GM21723 (cell line): Measurements from ENCODE around the gene HOXB8.

Source experiments
- ATAC-seq: cut with Tn5 transposase; IDR thresholded peaks from one replicate; pipeline ENCODE4 v1.9.1; 2021; ENCODE audit warnings: mild to moderate bottlenecking, moderate library complexity; ENCODE audit not compliant: unreplicated experiment

Gene HOXB8

DNA sequence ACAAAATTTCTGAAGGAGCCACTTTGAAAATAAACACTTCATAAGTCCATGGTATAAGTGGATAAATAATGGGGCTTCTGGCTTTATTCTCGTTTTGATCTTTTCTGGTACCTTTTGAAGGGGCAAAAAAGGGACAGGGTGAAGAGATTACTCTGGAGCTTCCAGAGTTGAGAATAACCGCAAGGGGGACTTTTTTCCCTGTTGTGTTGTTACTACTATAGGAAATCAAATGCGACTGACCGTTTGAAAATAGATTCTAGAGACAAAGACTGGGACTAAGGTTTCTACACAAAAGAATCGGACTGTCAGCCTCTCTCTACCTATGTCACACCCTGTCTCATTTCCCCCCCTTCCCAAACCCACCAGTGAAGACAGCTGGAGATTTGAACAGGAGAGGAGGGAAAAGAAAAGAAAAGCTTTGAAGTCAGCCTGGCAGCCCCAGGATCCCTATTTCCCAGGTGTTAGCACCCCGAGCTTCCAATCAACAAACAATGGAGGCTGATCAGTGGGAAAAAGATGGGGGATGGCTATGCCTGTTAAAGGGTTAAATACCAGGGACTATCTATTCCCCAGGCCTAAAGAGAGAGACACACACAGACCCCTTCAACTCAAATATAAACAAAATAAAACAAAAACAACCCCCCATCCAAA lies 45.3 kb downstream of the HOXB8 start:
- ATAC-seq: no peak

DNA sequence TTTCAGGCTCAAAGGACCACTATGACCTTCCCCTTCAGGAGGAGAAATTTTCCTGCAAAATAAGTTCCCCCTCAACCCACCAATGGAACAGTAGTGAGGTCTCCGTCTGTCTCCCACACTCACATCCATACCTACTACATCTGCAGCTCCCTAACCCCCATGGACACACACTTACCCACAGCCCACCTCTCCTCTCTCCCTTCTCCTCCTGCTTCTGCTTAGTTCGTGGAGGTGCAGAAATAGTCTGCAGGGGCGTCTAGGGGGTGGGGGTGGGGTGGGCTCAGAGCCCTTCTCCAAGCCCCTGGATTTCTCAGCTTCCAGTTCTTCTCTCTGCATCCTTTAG lies 45.9 kb downstream of the HOXB8 start:
- no peak for ATAC-seq

DNA sequence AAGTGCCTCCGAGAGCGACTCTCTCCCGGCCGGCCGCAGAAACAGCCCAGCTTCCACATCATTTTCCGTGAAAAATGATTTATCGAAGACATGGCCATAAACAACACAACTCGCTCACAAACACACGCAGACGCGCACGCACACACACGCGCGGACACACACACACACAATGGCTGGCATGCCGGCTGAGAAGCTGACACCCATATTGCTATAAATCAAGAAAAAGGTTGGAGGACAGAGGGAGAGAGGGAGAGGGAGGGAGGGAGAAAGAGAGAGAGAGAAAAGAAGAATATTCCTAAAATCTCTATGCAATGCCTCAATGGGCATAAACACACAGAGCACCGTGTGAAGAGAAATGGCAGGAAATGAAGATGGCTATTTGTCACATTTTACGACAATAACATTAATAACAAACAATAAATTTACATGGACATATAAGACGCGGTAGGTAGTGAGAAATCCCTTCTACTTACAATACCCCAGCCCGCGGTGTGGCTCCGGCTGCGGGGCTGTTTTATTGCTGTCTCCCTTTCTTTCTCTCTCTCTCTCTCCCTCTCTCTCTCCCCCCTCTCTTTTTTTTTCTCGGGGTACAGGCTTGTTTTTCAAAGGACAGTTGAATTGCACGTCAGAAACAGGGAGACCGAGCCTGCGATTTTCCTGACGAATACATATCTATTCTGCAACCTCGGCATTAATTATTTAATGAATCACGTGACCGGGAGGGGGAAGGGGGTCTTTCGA lies 46.4 kb downstream of the HOXB8 start:
- ATAC-seq: no peak

GRCh38 chr17:48567646-48568354 lies 47.3 kb downstream of the HOXB8 start:
- no peak for ATAC-seq

GRCh38 chr17:48567209-48567608 lies 47.9 kb downstream of the HOXB8 start:
- no peak for ATAC-seq

- ATAC-seq: no peak
These were observed 48.4 kb downstream of the HOXB8 start for GRCh38 chr17:48566717-48567116.

DNA sequence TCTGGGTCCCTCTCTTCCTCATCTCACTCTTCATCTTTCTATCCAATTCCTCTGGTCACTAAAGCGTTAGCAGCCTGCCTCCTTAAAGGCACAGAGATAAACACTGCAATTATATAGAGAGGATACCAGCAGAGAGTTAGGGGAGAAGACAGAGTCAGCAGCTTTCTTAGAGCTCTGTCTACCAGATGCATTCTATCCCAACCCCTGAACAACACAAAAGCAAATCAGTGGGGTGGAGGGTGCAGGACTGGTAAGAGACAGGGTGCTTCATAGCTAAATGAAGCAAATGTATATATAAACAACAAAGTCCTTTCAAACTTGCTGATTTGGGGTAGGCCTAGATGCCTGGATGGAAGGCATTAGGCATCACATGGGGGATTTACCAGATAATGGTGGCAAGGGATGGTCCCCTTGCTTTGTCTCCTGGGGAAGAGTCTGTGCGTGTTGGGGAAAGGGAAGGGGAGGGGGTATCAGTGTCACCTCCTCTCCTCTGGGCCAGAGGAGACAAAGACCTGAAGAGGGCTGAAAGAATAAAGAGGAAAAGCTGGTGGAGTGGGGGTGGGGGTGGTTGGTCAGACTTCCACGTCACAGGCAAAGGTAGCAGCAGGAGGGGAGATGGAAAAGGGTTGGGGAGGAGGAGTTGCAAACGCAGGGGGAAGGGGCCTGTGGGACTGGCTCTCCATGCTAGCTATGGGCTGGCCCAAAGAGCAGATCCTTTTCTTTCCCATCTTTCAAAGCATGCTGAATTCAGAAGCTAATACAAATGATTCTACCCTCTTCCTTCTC lies 49.0 kb downstream of the HOXB8 start:
- ATAC-seq: no peak

GRCh38 chr17:48565022-48565554 lies 50.0 kb downstream of the HOXB8 start:
- no peak for ATAC-seq

DNA sequence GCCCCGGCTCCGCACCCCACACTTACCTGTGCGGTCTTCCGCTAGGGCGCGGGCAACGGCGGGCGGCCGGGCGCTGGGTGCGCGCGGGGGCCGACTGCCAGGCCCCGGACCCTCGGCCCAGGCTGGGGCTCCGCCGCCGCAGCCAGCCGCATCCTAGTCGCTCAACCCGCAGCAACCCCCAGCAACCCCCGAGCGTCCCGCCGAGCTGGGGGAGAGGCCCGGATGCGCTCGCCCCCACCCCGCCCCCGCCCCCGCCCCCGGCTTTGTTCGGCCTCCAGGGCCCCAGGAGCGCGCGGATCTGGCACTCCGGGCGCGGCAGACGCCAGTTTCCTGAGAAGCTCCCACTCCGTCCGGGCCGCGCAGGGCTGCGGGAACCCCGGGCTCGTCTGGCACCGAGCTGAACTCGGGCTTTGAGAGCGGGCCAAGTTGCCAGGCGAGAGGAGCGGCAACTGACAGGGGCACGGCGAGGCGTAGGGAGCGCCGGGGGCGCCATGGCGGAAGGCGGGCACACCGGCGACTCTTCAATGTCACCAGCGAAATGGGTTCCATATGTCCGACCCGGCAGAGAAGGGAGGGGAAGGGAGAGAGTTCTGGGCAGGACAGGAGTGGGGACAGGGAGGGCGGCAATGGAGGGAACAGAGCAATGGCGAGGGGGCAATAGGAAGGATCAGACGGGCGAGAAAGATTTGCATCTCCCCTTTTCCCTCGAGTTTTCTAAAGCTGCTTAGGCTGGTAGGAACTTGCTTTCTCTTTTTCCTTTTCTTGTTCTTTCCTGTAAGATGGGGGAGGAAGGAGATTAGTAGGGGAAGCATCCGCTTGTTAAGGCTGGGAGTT lies 50.7 kb downstream of the HOXB8 start:
- no peak for ATAC-seq

GRCh38 chr17:48563867-48564187 lies 51.3 kb downstream of the HOXB8 start:
- ATAC-seq: no peak

DNA sequence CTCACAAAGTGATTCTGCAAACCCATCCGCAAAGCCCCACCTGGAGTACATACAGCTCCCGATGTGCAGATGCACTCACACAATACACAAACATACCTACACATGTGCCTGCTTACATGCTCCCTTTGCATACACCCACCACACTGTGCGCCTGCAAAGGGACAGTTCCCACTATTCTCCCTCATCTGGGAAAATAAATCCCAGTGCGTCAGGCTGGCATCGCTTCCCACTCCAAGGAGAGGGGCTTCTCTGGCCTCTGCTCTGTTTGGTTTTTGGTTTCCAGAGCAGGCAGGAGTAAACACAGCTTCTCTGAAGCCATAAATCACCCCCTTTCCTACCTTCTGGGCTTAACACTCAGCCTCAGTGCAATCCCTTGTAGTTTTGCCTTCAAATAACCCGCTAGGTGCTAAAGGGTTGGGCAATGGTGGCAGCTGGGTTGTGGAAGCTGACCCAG lies 51.7 kb downstream of the HOXB8 start:
- no peak for ATAC-seq

GRCh38 chr17:48562934-48563333 lies 52.2 kb downstream of the HOXB8 start:
- no peak for ATAC-seq
